HepG2 (cell line): Measurements from ENCODE around the gene CEACAM5. TPM values are rescaled to one million over a fixed set of nuclear protein-coding genes. Genes with fewer than 3 reads are reported as not detected.

Source experiments
- ATAC-seq: fragments of 200-7000 bp; cut with Tn5 transposase; 3 replicates; pipeline ENCODE4 v1.9.1; 2020; ENCODE audit warnings: mild to moderate bottlenecking, moderate library complexity
- BruUV-seq: library from RNA; stranded (reverse); fragments of 400-500 nt; replicated peaks from 2 replicates; lab custom pipeline; 2021; lab: Mats Ljungman, UMichigan
- CTCF ChIA-PET: fragments of 300-600 bp; formaldehyde crosslinking; extraction: SDS; loops from one replicate; lab custom pipeline; 2021; ENCODE audit warnings: low total read pairs, inconsistent platforms, low intra/inter-chr PET ratio; lab: Yijun Ruan, JAX
- POLR2A ChIA-PET: fragments of 350-600 bp; sonication (Branson Sonifier 250); formaldehyde crosslinking; loops from one replicate; lab custom pipeline; 2020; ENCODE audit warnings: antibody characterized with exemption, inconsistent platforms; lab: Yijun Ruan, JAX
- DNase-seq: peaks from one replicate; pipeline ENCODE4 v3.0.0-alpha.2; 2015; ENCODE audit warnings: low spot score
- FAIRE-seq: peaks from 3 replicates; lab custom pipeline; 2011; peaks lifted over from hg19 to GRCh38; lab: Jason Lieb, UNC
- H2AFZ ChIP-seq: one replicate; pipeline ENCODE4 v1.6.1; 2011; ENCODE audit warnings: low read length, inconsistent platforms
- H3K27ac ChIP-seq: fragments of 300-600 bp; 3 replicates; pipeline ENCODE4 v1.8.0; 2011; ENCODE audit warnings: mixed run types, mild to moderate bottlenecking, mixed read lengths, low read length, inconsistent platforms; ENCODE audit not compliant: insufficient read depth; ENCODE audit errors: extremely low read length
- H3K27me3 ChIP-seq, 2 experiments: fragments of 200-600 bp in 1 of 2; 2 replicates in 1 of 2; 3 replicates in 1 of 2; pipeline versions ENCODE4 v1.6.0 to v1.8.0; 2011; ENCODE audit warnings: low read length in 2 of 2, mild to moderate bottlenecking in 2 of 2, moderate library complexity in 2 of 2, inconsistent platforms in 1 of 2; ENCODE audit not compliant: insufficient read depth in 2 of 2, control insufficient read depth in 1 of 2
- H3K36me3 ChIP-seq, 2 experiments: fragments of 200-600 bp in 1 of 2; replicated peaks in 1 of 2; 2 replicates in 1 of 2; 3 replicates in 1 of 2; pipeline versions ENCODE4 v1.5.1 to v1.8.0; 2011; ENCODE audit warnings: low read length in 2 of 2, inconsistent platforms in 1 of 2; ENCODE audit not compliant: insufficient read depth in 2 of 2, control insufficient read depth in 1 of 2
- H3K4me1 ChIP-seq: 2 replicates; pipeline ENCODE4 v1.5.1; 2012; ENCODE audit warnings: low read length, inconsistent platforms; ENCODE audit not compliant: insufficient read depth
- H3K4me2 ChIP-seq: 2 replicates; pipeline ENCODE4 v1.6.0; 2011; ENCODE audit warnings: low read depth, low read length, inconsistent platforms
- H3K4me3 ChIP-seq, 3 experiments: fragments of 200-600 bp in 1 of 3; sonication (generic), shearing (Covaris generic) in 1 of 3; replicated peaks in 1 of 3; 2 replicates each; pipeline ENCODE4 v1.5.1; 2011 to 2016; ENCODE audit warnings: low read length in 3 of 3, inconsistent platforms in 2 of 3, low read depth in 2 of 3, mild to moderate bottlenecking in 2 of 3, control low read depth in 1 of 3, mixed read lengths in 1 of 3; ENCODE audit not compliant: insufficient read depth in 1 of 3
- H3K79me2 ChIP-seq: one replicate; pipeline ENCODE4 v1.6.1; 2011; ENCODE audit warnings: low read length, inconsistent platforms; ENCODE audit not compliant: insufficient read depth
- H3K9ac ChIP-seq: 2 replicates; pipeline ENCODE4 v1.6.0; 2011; ENCODE audit warnings: mild to moderate bottlenecking, low read depth, low read length, inconsistent platforms; ENCODE audit not compliant: insufficient read depth
- H3K9me3 ChIP-seq: 2 replicates; pipeline ENCODE4 v1.5.1; 2012; ENCODE audit warnings: mild to moderate bottlenecking, low read length
- H4K20me1 ChIP-seq: 2 replicates; pipeline ENCODE4 v1.6.0; 2011; ENCODE audit warnings: inconsistent platforms, mild to moderate bottlenecking, low read length, moderate library complexity; ENCODE audit not compliant: insufficient read depth
- CCAR2 ChIP-seq: fragments of 200-400 bp; formaldehyde crosslinking; optimal IDR thresholded peaks from 2 replicates; pipeline ENCODE3; 2018; ENCODE audit warnings: low read depth, mild to moderate bottlenecking, low read length, moderate library complexity
- CREB1 ChIP-seq, 2 experiments: fragments of 450-650 bp in 1 of 2; IDR thresholded peaks; 2 replicates each; pipeline ENCODE4 v1.6.1; 2016 to 2017; ENCODE audit warnings: control low read depth in 1 of 2, mild to moderate bottlenecking in 1 of 2, missing compliant biosample characterization in 1 of 2, missing genetic modification characterization in 1 of 2
- SMAD3 ChIP-seq: sonication (generic); formaldehyde crosslinking; IDR thresholded peaks from 2 replicates; pipeline ENCODE4 v1.4.0; 2020; ENCODE audit warnings: missing genetic modification reagents
- SOX5 ChIP-seq: IDR thresholded peaks from 2 replicates; pipeline ENCODE4 v1.6.1; 2016; ENCODE audit warnings: borderline replicate concordance
- SP4 ChIP-seq: sonication (generic); formaldehyde crosslinking; IDR thresholded peaks from 2 replicates; pipeline ENCODE4 v1.8.1; 2023; ENCODE audit warnings: mild to moderate bottlenecking, missing genetic modification reagents
- SYNCRIP ChIP-seq: fragments of 200-400 bp; formaldehyde crosslinking; IDR thresholded peaks from 2 replicates; pipeline ENCODE4 v1.6.1; 2018; ENCODE audit warnings: mild to moderate bottlenecking, low read depth, low read length; ENCODE audit not compliant: insufficient read depth
- ZBTB8A ChIP-seq: sonication (generic); formaldehyde crosslinking; IDR thresholded peaks from 2 replicates; pipeline ENCODE4 v1.4.0; 2020; ENCODE audit warnings: mild to moderate bottlenecking, low read depth, missing genetic modification reagents, borderline replicate concordance
- ZNF34 ChIP-seq: sonication (generic); formaldehyde crosslinking; IDR thresholded peaks from 2 replicates; pipeline ENCODE4 v1.4.0; 2020; ENCODE audit warnings: mild to moderate bottlenecking, missing genetic modification reagents, borderline replicate concordance
- ZNF343 ChIP-seq: sonication (generic); formaldehyde crosslinking; IDR thresholded peaks from 2 replicates; pipeline ENCODE4 v1.4.0; 2020; ENCODE audit warnings: mild to moderate bottlenecking, missing genetic modification reagents
- ZNF788 ChIP-seq: sonication (generic); formaldehyde crosslinking; IDR thresholded peaks from 2 replicates; pipeline ENCODE4 v1.5.0; 2020; ENCODE audit warnings: mild to moderate bottlenecking, missing genetic modification reagents, borderline replicate concordance
- WGBS: methylation state at CpG from one replicate; pipeline ENCODE4 v1.1.6; 2017; ENCODE audit warnings: low lambda C conversion rate; 5-methylcytosine and 5-hydroxymethylcytosine counted together
- in situ Hi-C: cut with HindIII; loops from 2 replicates; pipeline ENCODE4 v1.10.0; 2017; ENCODE audit warnings: low pct_unique_long_range_greater_than_20kb; ENCODE audit not compliant: extremely low pct_ligation_motif_present
- intact Hi-C: fragments of 100-400 bp; cut with micrococcal nuclease; formaldehyde crosslinking; loops from one replicate; pipeline ENCODE4 v1.10.0; 2022; ENCODE audit not compliant: unreplicated experiment
- polyA plus RNA-seq, 8 experiments: library from polyadenylated mRNA; depleted of rRNA in 3 of 8; stranded (reverse) in 7 of 8; unstranded in 1 of 8; fragments of >200 nt; fragmentation: Illumina TruSeq in 4 of 8; extraction: Trizol in 4 of 8; gene quantifications; 2 replicates each; pipeline versions ENCODE4 v1.2.1 to v1.2.3, GENCODE V29; 2011 to 2016; ENCODE audit warnings: low read depth in 4 of 8, missing spikeins in 1 of 8, mixed read lengths in 1 of 8; ENCODE audit not compliant: insufficient read depth in 1 of 8
- total RNA-seq, 5 experiments: library from RNA; depleted of rRNA; stranded (reverse); fragments of >200 nt; fragmentation: Illumina TruSeq; extraction: Trizol; gene quantifications; 2 replicates each; pipeline ENCODE4 v1.2.3, GENCODE V29; 2016; ENCODE audit warnings: low read depth in 1 of 5
- TF ChIP-seq, protein P1 (sequence below): sonication (generic); formaldehyde crosslinking; IDR thresholded peaks from 2 replicates; pipeline ENCODE4 v1.8.0; 2023; ENCODE audit warnings: mild to moderate bottlenecking, missing genetic modification reagents
- TF ChIP-seq, protein P2 (sequence below), 2 experiments: sonication (generic) in 1 of 2; formaldehyde crosslinking in 1 of 2; IDR thresholded peaks; 2 replicates each; pipeline versions ENCODE4 v1.4.0 to v1.6.1; 2018 to 2020; ENCODE audit warnings: missing genetic modification reagents in 2 of 2, borderline replicate concordance in 1 of 2, low read depth in 1 of 2, mild to moderate bottlenecking in 1 of 2, missing biosample characterization in 1 of 2
- TF ChIP-seq, protein P3 (sequence below): sonication (generic); formaldehyde crosslinking; IDR thresholded peaks from 2 replicates; pipeline ENCODE4 v1.4.0; 2020; ENCODE audit warnings: mild to moderate bottlenecking, low read depth, missing genetic modification reagents

The CEACAM5 gene
- total and polyA plus RNA-seq, 2 of the 13 experiments (the other 11 are each of a cell fraction or from before 2014, with no cell fraction given), result not detected

DNA sequence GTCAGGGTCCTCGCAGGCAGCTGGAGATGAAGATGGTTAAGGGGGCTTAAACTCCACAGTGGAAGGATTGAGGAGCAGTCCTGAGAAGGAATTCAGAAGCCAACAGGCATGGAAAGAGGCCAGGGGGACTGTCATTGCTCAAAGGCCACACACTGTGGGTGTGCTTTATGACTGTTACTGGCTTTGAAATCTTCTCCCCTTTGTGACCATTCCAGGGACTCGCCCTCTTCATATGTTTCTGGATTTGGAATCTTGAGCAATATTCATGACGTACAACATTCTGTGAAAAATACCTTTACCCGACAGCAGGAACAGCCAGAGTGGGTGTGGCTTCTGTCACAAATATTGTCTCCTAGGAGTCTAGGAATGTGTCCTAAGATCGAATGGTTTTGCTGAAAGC lies 36.9 kb upstream of the CEACAM5 start:
- no peak overlapping the region for H3K4me3 ChIP-seq
- no peak for ATAC-seq
- 0 out of 2 replicates have a peak, but pooled peaks have one; percentile 28 for TF ChIP-seq CREB1 (IDR thresholded peaks at IDR 0.05)
- TF ChIP-seq CREB1 (CRISPR knock-in tag; IDR thresholded peaks at IDR 0.05), result no peak
- TF ChIP-seq, protein P1, sequence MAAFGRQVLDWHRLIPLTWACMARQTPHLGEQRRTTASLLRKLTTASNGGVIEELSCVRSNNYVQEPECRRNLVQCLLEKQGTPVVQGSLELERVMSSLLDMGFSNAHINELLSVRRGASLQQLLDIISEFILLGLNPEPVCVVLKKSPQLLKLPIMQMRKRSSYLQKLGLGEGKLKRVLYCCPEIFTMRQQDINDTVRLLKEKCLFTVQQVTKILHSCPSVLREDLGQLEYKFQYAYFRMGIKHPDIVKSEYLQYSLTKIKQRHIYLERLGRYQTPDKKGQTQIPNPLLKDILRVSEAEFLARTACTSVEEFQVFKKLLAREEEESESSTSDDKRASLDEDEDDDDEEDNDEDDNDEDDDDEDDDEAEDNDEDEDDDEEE (CRISPR knock-in tag), result no peak
- TF ChIP-seq SMAD3 (CRISPR knock-in tag), result no peak
- TF ChIP-seq SOX5 (CRISPR knock-in tag), result no peak
- TF ChIP-seq ZBTB8A (CRISPR knock-in tag), result no peak
- no peaks in the 10 kb centered on the region for H3K36me3 ChIP-seq
- ChIA-PET POLR2A (no interaction called here), CTCF (no interaction called here)
- no peak overlapping the region for H3K4me2 ChIP-seq
- in situ Hi-C loops (no loop called here), intact Hi-C loops (no loop called here)
- no peaks in the 10 kb centered on the region for H4K20me1 ChIP-seq
- no peaks in the 10 kb centered on the region for H3K4me1 ChIP-seq
- H2AFZ ChIP-seq, result no peak overlapping the region
- WGBS, result 2% methylated on average over 5 of the region's 5 CpGs
- no peak for FAIRE-seq
- no TSS peak for BruUV-seq
- no peaks in the 10 kb centered on the region for H3K79me2 ChIP-seq
- H3K9ac ChIP-seq, result no peak overlapping the region
- H3K27ac ChIP-seq, result no peak overlapping the region
- peaks cover 8% of the 10 kb centered on the region for H3K9me3 ChIP-seq
- no peak for DNase-seq
- no peaks in the 10 kb centered on the region for H3K27me3 ChIP-seq

DNA sequence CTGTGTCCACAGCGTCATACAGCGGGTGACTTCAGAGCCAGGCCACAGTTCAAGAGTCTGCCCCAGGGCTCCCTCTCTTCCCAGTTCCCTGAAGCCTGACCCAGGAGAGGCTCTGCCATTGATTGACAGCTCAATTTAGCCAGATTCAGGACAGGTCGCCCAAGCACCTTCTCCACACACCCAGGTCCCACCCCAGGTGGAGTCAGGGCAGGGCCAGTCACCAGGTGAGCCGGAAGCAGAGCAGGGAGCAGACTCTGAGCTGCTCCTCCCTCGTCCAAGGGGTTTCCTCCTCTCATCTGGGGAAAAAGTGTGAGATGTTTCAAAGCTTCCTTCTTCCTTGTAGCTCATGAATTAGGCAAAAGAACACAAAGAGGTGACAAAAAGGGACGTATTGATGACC lies 26.0 kb upstream of the CEACAM5 start:
- Histone ChIP-seq H3K9me3 (no peaks in the 10 kb centered on the region), H3K9ac (no peak overlapping the region), H3K4me3 (no peak overlapping the region), H3K79me2 (no peaks in the 10 kb centered on the region), H2AFZ (no peak overlapping the region), H3K27me3 (peaks cover 0 to 8% of the 10 kb centered on the region in 2 experiments; a peak in 2 of 5 replicates), H3K4me1 (no peaks in the 10 kb centered on the region), H4K20me1 (no peaks in the 10 kb centered on the region), H3K36me3 (no peaks in the 10 kb centered on the region), H3K27ac (no peak overlapping the region), H3K4me2 (no peak overlapping the region)
- intact Hi-C loops (no loop called here), in situ Hi-C loops (no loop called here)
- FAIRE-seq (no peak), ATAC-seq (no peak), DNase-seq (no peak)
- POLR2A ChIA-PET, result no interaction called here
- no TSS peak for BruUV-seq
- 0% methylated on average over 3 of the region's 6 CpGs for WGBS
- CTCF ChIA-PET, result no interaction called here
- TF ChIP-seq, protein P2, sequence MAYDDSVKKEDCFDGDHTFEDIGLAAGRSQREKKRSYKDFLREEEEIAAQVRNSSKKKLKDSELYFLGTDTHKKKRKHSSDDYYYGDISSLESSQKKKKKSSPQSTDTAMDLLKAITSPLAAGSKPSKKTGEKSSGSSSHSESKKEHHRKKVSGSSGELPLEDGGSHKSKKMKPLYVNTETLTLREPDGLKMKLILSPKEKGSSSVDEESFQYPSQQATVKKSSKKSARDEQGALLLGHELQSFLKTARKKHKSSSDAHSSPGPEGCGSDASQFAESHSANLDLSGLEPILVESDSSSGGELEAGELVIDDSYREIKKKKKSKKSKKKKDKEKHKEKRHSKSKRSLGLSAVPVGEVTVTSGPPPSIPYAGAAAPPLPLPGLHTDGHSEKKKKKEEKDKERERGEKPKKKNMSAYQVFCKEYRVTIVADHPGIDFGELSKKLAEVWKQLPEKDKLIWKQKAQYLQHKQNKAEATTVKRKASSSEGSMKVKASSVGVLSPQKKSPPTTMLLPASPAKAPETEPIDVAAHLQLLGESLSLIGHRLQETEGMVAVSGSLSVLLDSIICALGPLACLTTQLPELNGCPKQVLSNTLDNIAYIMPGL (CRISPR knock-in tag; IDR thresholded peaks at IDR 0.05; ENCODE audit: borderline replicate concordance in 1 of 2, low read depth in 1 of 2), result no peak
- TF ChIP-seq, protein P3, sequence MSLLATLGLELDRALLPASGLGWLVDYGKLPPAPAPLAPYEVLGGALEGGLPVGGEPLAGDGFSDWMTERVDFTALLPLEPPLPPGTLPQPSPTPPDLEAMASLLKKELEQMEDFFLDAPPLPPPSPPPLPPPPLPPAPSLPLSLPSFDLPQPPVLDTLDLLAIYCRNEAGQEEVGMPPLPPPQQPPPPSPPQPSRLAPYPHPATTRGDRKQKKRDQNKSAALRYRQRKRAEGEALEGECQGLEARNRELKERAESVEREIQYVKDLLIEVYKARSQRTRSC (CRISPR knock-in tag), result no peak
- TF ChIP-seq ZNF788 (CRISPR knock-in tag) (no peak), SP4 (no peak), ZNF343 (CRISPR knock-in tag) (no peak), SYNCRIP (no peak), ZNF34 (CRISPR knock-in tag) (no peak), CCAR2 (no peak)
